Mesendoderm (in vitro differentiated cells): ENCODE measurements around the gene ANKRD44.

Experiments
- DNase-seq: peaks from one replicate; pipeline ENCODE4 v3.0.0; 2013
- H2AK5ac ChIP-seq: 2 replicates; pipeline ENCODE4 v1.6.1; 2013; ENCODE audit warnings: low read length, inconsistent platforms
- H2BK120ac ChIP-seq: 2 replicates; pipeline ENCODE4 v1.6.1; 2013; ENCODE audit warnings: low read depth, mild to moderate bottlenecking, low read length, moderate library complexity, mixed read lengths
- H2BK15ac ChIP-seq: replicated peaks from 2 replicates; pipeline ENCODE4 v1.6.1; 2013; ENCODE audit warnings: low read depth, mild to moderate bottlenecking, moderate library complexity
- H2BK5ac ChIP-seq: 2 replicates; pipeline ENCODE4 v1.6.1; 2013; ENCODE audit warnings: low read length, inconsistent platforms
- H3K18ac ChIP-seq: 2 replicates; pipeline ENCODE4 v1.6.1; 2013; ENCODE audit warnings: mild to moderate bottlenecking, low read length, mixed read lengths
- H3K23ac ChIP-seq: one replicate; pipeline ENCODE4 v1.6.1; 2013; ENCODE audit warnings: low read length
- H3K27ac ChIP-seq: 2 replicates; pipeline ENCODE4 v1.5.1; 2013; ENCODE audit warnings: low read depth, mild to moderate bottlenecking, inconsistent platforms, low read length, moderate library complexity
- H3K27me3 ChIP-seq: 2 replicates; pipeline ENCODE4 v1.6.1; 2013; ENCODE audit warnings: low read length, control low read depth, mild to moderate bottlenecking, inconsistent platforms; ENCODE audit not compliant: insufficient read depth, poor library complexity
- H3K36me3 ChIP-seq: 2 replicates; pipeline ENCODE4 v1.6.1; 2013; ENCODE audit warnings: low read length, inconsistent platforms; ENCODE audit not compliant: control insufficient read depth, insufficient read depth
- H3K4ac ChIP-seq: one replicate; pipeline ENCODE4 v1.6.1; 2013; ENCODE audit warnings: low read depth, mild to moderate bottlenecking, low read length, moderate library complexity
- H3K4me1 ChIP-seq: 2 replicates; pipeline ENCODE4 v1.6.1; 2013; ENCODE audit warnings: low read depth, low read length, inconsistent platforms; ENCODE audit not compliant: control insufficient read depth
- H3K4me2 ChIP-seq: 2 replicates; pipeline ENCODE4 v1.6.1; 2013; ENCODE audit warnings: low read length
- H3K4me3 ChIP-seq: 2 replicates; pipeline ENCODE4 v1.5.1; 2013; ENCODE audit warnings: mild to moderate bottlenecking, low read length
- H3K56ac ChIP-seq: one replicate; pipeline ENCODE4 v1.6.1; 2013; ENCODE audit warnings: low read length
- H3K79me1 ChIP-seq: 2 replicates; pipeline ENCODE4 v1.6.1; 2013; ENCODE audit warnings: low read length, inconsistent platforms
- H3K79me2 ChIP-seq: 2 replicates; pipeline ENCODE4 v1.6.1; 2013; ENCODE audit warnings: mild to moderate bottlenecking, low read length; ENCODE audit not compliant: control insufficient read depth, insufficient read depth
- H3K9ac ChIP-seq: 2 replicates; pipeline ENCODE4 v1.6.1; 2013; ENCODE audit warnings: low read length, inconsistent platforms
- H4K5ac ChIP-seq: one replicate; pipeline ENCODE4 v1.6.1; 2013; ENCODE audit warnings: low read length
- H4K8ac ChIP-seq: one replicate; pipeline ENCODE4 v1.6.1; 2013; ENCODE audit warnings: low read depth, mild to moderate bottlenecking, control low read depth, low read length, moderate library complexity
- WGBS: extraction: QIAGEN DNeasy Blood & Tissue Kit; methylation state at CpG from one replicate; pipeline ENCODE4 v1.1.7; 2013; ENCODE audit warnings: low lambda C conversion rate, missing lambda C conversion rate; ENCODE audit not compliant: insufficient coverage; ENCODE audit errors: extremely low coverage; 5-methylcytosine and 5-hydroxymethylcytosine counted together

ANKRD44 gene

GRCh38 chr2:197101519-197101918 lies 209.1 kb downstream of the ANKRD44 start:
- Histone ChIP-seq H4K5ac (no peak overlapping the region), H2AK5ac (no peak overlapping the region), H2BK120ac (no peak overlapping the region), H3K79me2 (no peaks in the 10 kb centered on the region), H3K27me3 (no peaks in the 10 kb centered on the region), H4K8ac (no peak overlapping the region), H3K27ac (no peak overlapping the region), H3K4ac (no peak overlapping the region), H3K4me2 (no peak overlapping the region), H3K18ac (no peak overlapping the region), H3K23ac (no peak overlapping the region), H3K36me3 (no peaks in the 10 kb centered on the region), H2BK15ac (no peak overlapping the region), H3K79me1 (no peaks in the 10 kb centered on the region), H3K4me3 (no peak overlapping the region), H3K4me1 (no peaks in the 10 kb centered on the region), H3K56ac (no peak overlapping the region), H3K9ac (no peak overlapping the region), H2BK5ac (no peak overlapping the region)
- DNase-seq = no peak
- WGBS = no CpG with 5 or more reads among the region's 2 CpGs

GRCh38 chr2:197097578-197098366 lies 212.8 kb downstream of the ANKRD44 start:
- Histone ChIP-seq H3K4me1 (no peaks in the 10 kb centered on the region), H3K4ac (no peak overlapping the region), H3K9ac (no peak overlapping the region), H2BK5ac (no peak overlapping the region), H3K79me1 (no peaks in the 10 kb centered on the region), H3K56ac (no peak overlapping the region), H4K8ac (no peak overlapping the region), H3K23ac (no peak overlapping the region), H2AK5ac (no peak overlapping the region), H3K4me2 (no peak overlapping the region), H3K36me3 (no peaks in the 10 kb centered on the region), H3K4me3 (no peak overlapping the region), H3K18ac (no peak overlapping the region), H2BK15ac (no peak overlapping the region), H2BK120ac (no peak overlapping the region), H3K27me3 (peaks cover 2% of the 10 kb centered on the region), H3K79me2 (no peaks in the 10 kb centered on the region), H4K5ac (no peak overlapping the region), H3K27ac (no peak overlapping the region)
- no CpG with 5 or more reads among the region's 7 CpGs for WGBS
- DNase-seq = peak; percentile 33

- Histone ChIP-seq H3K18ac (no peak overlapping the region), H3K4me3 (no peak overlapping the region), H3K79me1 (no peaks in the 10 kb centered on the region), H2BK120ac (no peak overlapping the region), H3K23ac (no peak overlapping the region), H2BK5ac (no peak overlapping the region), H3K36me3 (no peaks in the 10 kb centered on the region), H3K27ac (no peak overlapping the region), H2BK15ac (no peak overlapping the region), H3K4ac (no peak overlapping the region), H4K8ac (no peak overlapping the region), H3K27me3 (peaks cover 2% of the 10 kb centered on the region), H4K5ac (no peak overlapping the region), H2AK5ac (no peak overlapping the region), H3K9ac (no peak overlapping the region), H3K79me2 (no peaks in the 10 kb centered on the region), H3K56ac (no peak overlapping the region), H3K4me2 (no peak overlapping the region), H3K4me1 (no peaks in the 10 kb centered on the region)
- no CpG with 5 or more reads among the region's 2 CpGs for WGBS
- peak; percentile 29 for DNase-seq
Measured at GRCh38 chr2:197096649-197097048, 213.9 kb downstream of the ANKRD44 start.

- H4K8ac ChIP-seq = no peak overlapping the region
- H3K27ac ChIP-seq = no peak overlapping the region
- peaks cover 2% of the 10 kb centered on the region for H3K27me3 ChIP-seq
- no peak overlapping the region for H3K9ac ChIP-seq
- H2BK15ac ChIP-seq = no peak overlapping the region
- no peak overlapping the region for H2BK120ac ChIP-seq
- no peaks in the 10 kb centered on the region for H3K4me1 ChIP-seq
- no peak overlapping the region for H3K18ac ChIP-seq
- WGBS = no CpG with 5 or more reads among the region's 4 CpGs
- H2AK5ac ChIP-seq = no peak overlapping the region
- no peak overlapping the region for H3K56ac ChIP-seq
- no peaks in the 10 kb centered on the region for H3K36me3 ChIP-seq
- H3K4me3 ChIP-seq = no peak overlapping the region
- H3K4me2 ChIP-seq = no peak overlapping the region
- H3K23ac ChIP-seq = no peak overlapping the region
- H3K79me1 ChIP-seq = no peaks in the 10 kb centered on the region
- no peak for DNase-seq
- no peak overlapping the region for H2BK5ac ChIP-seq
- no peak overlapping the region for H4K5ac ChIP-seq
- H3K79me2 ChIP-seq = no peaks in the 10 kb centered on the region
- no peak overlapping the region for H3K4ac ChIP-seq
Measured at GRCh38 chr2:197092431-197092830, 218.1 kb downstream of the ANKRD44 start.

- WGBS = no CpG with 5 or more reads among the region's 10 CpGs
- peaks cover 2% of the 10 kb centered on the region for H3K27me3 ChIP-seq
- no peak overlapping the region for H3K27ac ChIP-seq
- no peak overlapping the region for H3K23ac ChIP-seq
- no peaks in the 10 kb centered on the region for H3K4me1 ChIP-seq
- no peak overlapping the region for H4K5ac ChIP-seq
- no peak overlapping the region for H2BK5ac ChIP-seq
- no peak overlapping the region for H3K4me2 ChIP-seq
- H2BK120ac ChIP-seq = no peak overlapping the region
- no peaks in the 10 kb centered on the region for H3K79me2 ChIP-seq
- no peak overlapping the region for H3K9ac ChIP-seq
- H3K56ac ChIP-seq = no peak overlapping the region
- H2BK15ac ChIP-seq = no peak overlapping the region
- H3K4me3 ChIP-seq = no peak overlapping the region
- H3K79me1 ChIP-seq = no peaks in the 10 kb centered on the region
- H2AK5ac ChIP-seq = no peak overlapping the region
- no peak overlapping the region for H3K18ac ChIP-seq
- H3K4ac ChIP-seq = no peak overlapping the region
- peak; percentile 23 for DNase-seq
- H3K36me3 ChIP-seq = no peaks in the 10 kb centered on the region
- H4K8ac ChIP-seq = no peak overlapping the region
Measured at GRCh38 chr2:197090742-197091367, 219.7 kb downstream of the ANKRD44 start.
